Measurements from ENCODE around the gene IL20RB. TPM values are rescaled to one million over a fixed set of nuclear protein-coding genes. Genes with fewer than 3 reads are reported as not detected.

Gene IL20RB
- total RNA-seq, 1 donor from 2014 or later: 3.7 TPM

- Histone ChIP-seq H3K27me3 (no peaks in the 10 kb centered on the region), H3K36me3 (no peaks in the 10 kb centered on the region), H3K27ac (no peak overlapping the region), H3K4me1 (peaks cover 48% of the 10 kb centered on the region), H3K4me3 (no peak overlapping the region), H3K9me3 (no peaks in the 10 kb centered on the region)
- TF ChIP-seq CTCF (IDR thresholded peaks at IDR 0.05): no peak
- DNase-seq (no peak), ATAC-seq (no peak)
- intact Hi-C loops (cut with DNase I): no loop called here
Measured at GRCh38 chr3:136928240-136928639, 29.5 kb upstream of the IL20RB start.

- H3K27me3 ChIP-seq: no peaks in the 10 kb centered on the region
- ATAC-seq: peak; percentile 80
- no peaks in the 10 kb centered on the region for H3K9me3 ChIP-seq
- no peaks in the 10 kb centered on the region for H3K36me3 ChIP-seq
- peak overlapping the region; percentile 36 for H3K4me3 ChIP-seq
- DNase-seq: no peak
- intact Hi-C loops (cut with DNase I): no loop called here
- H3K4me1 ChIP-seq: peaks cover 42% of the 10 kb centered on the region
- peak overlapping the region; percentile 9 for H3K27ac ChIP-seq
- no peak for TF ChIP-seq CTCF (IDR thresholded peaks at IDR 0.05)
Measured at GRCh38 chr3:136929977-136930670, 27.7 kb upstream of the IL20RB start.

DNA sequence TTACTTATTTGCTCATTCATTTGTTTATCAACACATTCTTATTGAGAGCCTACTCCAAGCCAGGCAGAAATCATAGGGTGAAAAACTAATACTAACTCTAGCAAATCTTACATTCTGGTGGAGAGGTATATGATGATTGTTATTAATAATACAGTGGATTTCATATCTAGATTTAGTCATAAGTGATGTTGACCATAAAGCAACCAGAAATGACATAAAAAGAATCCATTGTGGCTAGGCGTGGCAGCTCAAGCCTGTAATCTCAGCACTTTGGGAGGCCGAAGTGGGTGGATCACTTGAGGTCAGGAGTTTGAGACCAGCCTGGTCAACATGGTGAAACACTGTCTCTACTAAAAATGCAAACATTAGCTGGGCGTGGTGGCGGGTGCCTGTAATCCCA is 26.2 kb upstream of the IL20RB start:
- no peak for TF ChIP-seq CTCF (IDR thresholded peaks at IDR 0.05)
- Histone ChIP-seq H3K27ac (peak overlapping the region; percentile 43), H3K4me1 (peaks cover 35% of the 10 kb centered on the region), H3K36me3 (peaks cover 7% of the 10 kb centered on the region), H3K4me3 (peak overlapping the region; percentile 36), H3K27me3 (no peaks in the 10 kb centered on the region), H3K9me3 (no peaks in the 10 kb centered on the region)
- no peak for DNase-seq
- intact Hi-C loops (cut with DNase I): no loop called here
- ATAC-seq: peak; percentile 26

GRCh38 chr3:136932523-136932922 is 25.3 kb upstream of the IL20RB start:
- Histone ChIP-seq H3K9me3 (no peaks in the 10 kb centered on the region), H3K27ac (peak overlapping the region; percentile 65), H3K4me3 (no peak overlapping the region), H3K27me3 (no peaks in the 10 kb centered on the region), H3K4me1 (peaks cover 36% of the 10 kb centered on the region), H3K36me3 (peaks cover 9% of the 10 kb centered on the region)
- TF ChIP-seq CTCF (IDR thresholded peaks at IDR 0.05): no peak
- no peak for ATAC-seq
- intact Hi-C loops (cut with DNase I): no loop called here
- no peak for DNase-seq

DNA sequence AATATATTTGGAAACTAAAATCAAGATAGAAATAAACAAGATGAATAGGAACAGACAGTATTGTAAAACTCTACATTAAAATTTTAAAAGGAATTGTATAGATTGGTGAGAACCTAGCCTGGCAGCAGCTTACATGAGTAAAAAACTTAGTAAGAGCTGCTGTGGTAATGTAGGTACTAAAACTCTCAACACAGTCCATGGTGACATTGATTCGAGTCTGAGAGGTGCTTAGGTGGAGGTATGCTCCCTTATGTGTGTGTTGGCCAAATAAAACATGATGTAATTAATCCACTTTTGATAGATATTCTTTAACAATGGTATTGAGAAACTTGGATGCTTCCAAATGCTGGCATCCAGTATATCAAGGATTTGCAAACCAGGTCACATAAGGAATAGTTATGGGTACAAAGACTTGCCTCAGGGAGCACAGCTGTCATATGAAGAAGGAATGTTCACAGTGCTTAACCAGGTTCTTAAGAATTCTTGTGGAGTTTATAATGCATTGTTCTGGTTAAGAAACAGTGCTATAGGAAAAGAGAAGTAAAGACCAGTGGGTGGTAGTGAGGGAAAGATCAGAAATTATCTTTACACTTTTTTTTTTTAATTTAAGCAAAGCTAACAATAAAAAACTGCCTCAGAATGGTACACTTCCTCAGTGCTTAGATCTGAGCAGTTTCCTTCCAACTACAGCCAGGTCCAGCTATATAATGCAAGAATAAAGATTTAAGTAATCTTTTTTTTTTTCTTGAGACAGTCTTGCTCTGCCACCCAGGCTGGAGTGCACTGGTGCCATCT is 24.6 kb upstream of the IL20RB start:
- H3K9me3 ChIP-seq: no peaks in the 10 kb centered on the region
- H3K4me1 ChIP-seq: peaks cover 41% of the 10 kb centered on the region
- no peak for DNase-seq
- H3K36me3 ChIP-seq: peaks cover 9% of the 10 kb centered on the region
- H3K27ac ChIP-seq: peak overlapping the region; percentile 65
- H3K4me3 ChIP-seq: no peak overlapping the region
- H3K27me3 ChIP-seq: no peaks in the 10 kb centered on the region
- intact Hi-C loops (cut with DNase I): no loop called here
- ATAC-seq: peak; percentile 41
- no peak for TF ChIP-seq CTCF (IDR thresholded peaks at IDR 0.05)
